Measurements from ENCODE around the gene TFF1.

DNA sequence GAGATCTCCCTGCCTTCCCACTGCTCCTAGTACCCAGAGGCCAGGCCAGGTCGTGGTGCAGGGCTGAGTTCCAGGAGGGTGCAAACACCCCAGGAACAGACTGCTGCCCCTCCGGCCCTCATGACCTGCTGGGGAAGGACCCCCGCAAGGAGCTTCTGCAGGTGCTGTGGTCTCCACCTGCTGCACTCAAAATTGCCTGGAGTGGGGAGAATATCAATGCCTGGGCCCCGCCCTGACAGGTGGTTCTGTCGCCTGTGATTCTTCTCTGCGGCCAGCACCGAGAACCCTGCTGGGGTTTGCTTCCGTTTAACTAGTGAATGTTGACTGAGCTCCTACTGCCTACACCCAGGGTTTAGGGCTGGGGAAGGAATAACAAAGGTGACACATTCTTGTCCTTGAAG lies 49.0 kb downstream of the TFF1 start:
- TF ChIP-seq, protein P1, sequence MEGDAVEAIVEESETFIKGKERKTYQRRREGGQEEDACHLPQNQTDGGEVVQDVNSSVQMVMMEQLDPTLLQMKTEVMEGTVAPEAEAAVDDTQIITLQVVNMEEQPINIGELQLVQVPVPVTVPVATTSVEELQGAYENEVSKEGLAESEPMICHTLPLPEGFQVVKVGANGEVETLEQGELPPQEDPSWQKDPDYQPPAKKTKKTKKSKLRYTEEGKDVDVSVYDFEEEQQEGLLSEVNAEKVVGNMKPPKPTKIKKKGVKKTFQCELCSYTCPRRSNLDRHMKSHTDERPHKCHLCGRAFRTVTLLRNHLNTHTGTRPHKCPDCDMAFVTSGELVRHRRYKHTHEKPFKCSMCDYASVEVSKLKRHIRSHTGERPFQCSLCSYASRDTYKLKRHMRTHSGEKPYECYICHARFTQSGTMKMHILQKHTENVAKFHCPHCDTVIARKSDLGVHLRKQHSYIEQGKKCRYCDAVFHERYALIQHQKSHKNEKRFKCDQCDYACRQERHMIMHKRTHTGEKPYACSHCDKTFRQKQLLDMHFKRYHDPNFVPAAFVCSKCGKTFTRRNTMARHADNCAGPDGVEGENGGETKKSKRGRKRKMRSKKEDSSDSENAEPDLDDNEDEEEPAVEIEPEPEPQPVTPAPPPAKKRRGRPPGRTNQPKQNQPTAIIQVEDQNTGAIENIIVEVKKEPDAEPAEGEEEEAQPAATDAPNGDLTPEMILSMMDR (IDR thresholded peaks at IDR 0.05) = no peak
- TF ChIP-seq POLR2A (IDR thresholded peaks at IDR 0.05) = no peak

Data from body of pancreas (tissue), 4 donors.